B cell (primary cell): Measurements from ENCODE around the gene ASCL2. TPM values are rescaled to one million over a fixed set of nuclear protein-coding genes. Genes with fewer than 3 reads are reported as not detected.

Experiments used
- ATAC-seq: fragments of 200-7000 bp; cut with Tn5 transposase; one replicate; pipeline ENCODE4 v1.10.0; 2021; ENCODE audit warnings: low read depth, mild to moderate bottlenecking, moderate number of reproducible peaks, moderate library complexity
- CTCF ChIA-PET: fragments of 350-600 bp; sonication (Branson Sonifier 250); formaldehyde crosslinking; loops from one replicate; lab custom pipeline; 2021; ENCODE audit warnings: antibody characterized with exemption, inconsistent platforms; lab: Charles Lee
- POLR2A ChIA-PET: fragments of 350-600 bp; sonication (Branson Sonifier 250); formaldehyde crosslinking; loops from one replicate; lab custom pipeline; 2021; ENCODE audit warnings: antibody characterized with exemption; lab: Charles Lee
- DNase-seq: peaks from one replicate; pipeline ENCODE4 v3.0.0; 2013
- H2AFZ ChIP-seq: 2 replicates; pipeline ENCODE4 v1.6.1; 2012; ENCODE audit warnings: mild to moderate bottlenecking, low read depth, low read length; ENCODE audit not compliant: insufficient read depth, poor library complexity, severe bottlenecking
- H3K27ac ChIP-seq, 2 donors: 1 replicate in 1 of 2; 2 replicates in 1 of 2; pipeline ENCODE4 v1.5.1; 2012 to 2013; ENCODE audit warnings: low read length in 2 of 2, mild to moderate bottlenecking in 2 of 2, moderate library complexity in 1 of 2
- H3K27me3 ChIP-seq, 4 experiments: fragments of 200-600 bp in 1 of 4; sonication (generic) in 1 of 4; replicated peaks in 1 of 4; 1 replicate in 2 of 4; 2 replicates in 2 of 4; pipeline versions ENCODE4 v1.6.1 to v1.7.0; 2013 to 2016; ENCODE audit warnings: low read length in 3 of 4, mild to moderate bottlenecking in 2 of 4, mixed read lengths in 1 of 4, moderate library complexity in 1 of 4; ENCODE audit not compliant: insufficient read depth in 4 of 4, control insufficient read depth in 3 of 4; ENCODE audit errors: control extremely low read depth in 1 of 4
- H3K36me3 ChIP-seq, 2 experiments: replicated peaks in 1 of 2; 1 replicate in 1 of 2; 2 replicates in 1 of 2; pipeline versions ENCODE4 v1.6.1 to v1.7.1; 2013; ENCODE audit warnings: low read length in 1 of 2; ENCODE audit not compliant: insufficient read depth in 2 of 2, control insufficient read depth in 1 of 2; ENCODE audit errors: control extremely low read depth in 1 of 2, extremely low read depth in 1 of 2
- H3K4me1 ChIP-seq, 2 donors: fragments of 200-600 bp in 1 of 2; sonication (generic) in 1 of 2; 1 replicate in 1 of 2; 2 replicates in 1 of 2; pipeline versions ENCODE4 v1.5.1 to v1.6.1; 2013 to 2017; ENCODE audit warnings: low read length in 2 of 2; ENCODE audit not compliant: control insufficient read depth in 2 of 2, insufficient read depth in 2 of 2
- H3K4me2 ChIP-seq: replicated peaks from 2 replicates; pipeline ENCODE3; 2012; ENCODE audit warnings: mild to moderate bottlenecking, low read depth, low read length; ENCODE audit not compliant: poor library complexity, severe bottlenecking
- H3K4me3 ChIP-seq, 5 experiments: fragments of 200-600 bp in 1 of 5; sonication (generic) in 1 of 5; 1 replicate in 3 of 5; 2 replicates in 2 of 5; pipeline versions ENCODE4 v1.5.1 to v1.7.0; 2011 to 2016; ENCODE audit warnings: low read length in 4 of 5, mild to moderate bottlenecking in 4 of 5, low read depth in 2 of 5, control low read depth in 1 of 5, moderate library complexity in 1 of 5; ENCODE audit not compliant: insufficient read depth in 1 of 5; ENCODE audit errors: control extremely low read depth in 1 of 5, extremely low read depth in 1 of 5
- H3K79me2 ChIP-seq: fragments of 200-600 bp; sonication (generic); one replicate; pipeline ENCODE4 v1.6.0; 2016; ENCODE audit warnings: low read length; ENCODE audit not compliant: control insufficient read depth, insufficient read depth
- H3K9ac ChIP-seq: fragments of 200-600 bp; sonication (generic); 2 replicates; pipeline ENCODE4 v1.6.1; 2017; ENCODE audit warnings: mild to moderate bottlenecking, low read length, moderate library complexity
- H3K9me3 ChIP-seq, 3 donors: one replicate each; pipeline versions ENCODE4 v1.6.1 to v1.7.1; 2013; ENCODE audit warnings: low read length in 2 of 3; ENCODE audit not compliant: control insufficient read depth in 2 of 3, insufficient read depth in 1 of 3; ENCODE audit errors: control extremely low read depth in 1 of 3
- H4K20me1 ChIP-seq: 2 replicates; pipeline ENCODE4 v1.6.0; 2012; ENCODE audit warnings: mild to moderate bottlenecking, low read length; ENCODE audit not compliant: insufficient read depth, control insufficient read depth, poor library complexity, severe bottlenecking
- H3K27ac Mint-ChIP-seq: one replicate; pipeline ENCODE4 v1.8.0; 2021; ENCODE audit warnings: mixed read lengths
- H3K27me3 Mint-ChIP-seq: one replicate; pipeline ENCODE4 v1.8.0; 2021; ENCODE audit warnings: mixed read lengths
- H3K4me1 Mint-ChIP-seq: one replicate; pipeline ENCODE4 v1.8.0; 2021; ENCODE audit warnings: mixed read lengths
- H3K4me3 Mint-ChIP-seq: one replicate; pipeline ENCODE4 v1.8.0; 2021; ENCODE audit warnings: mixed read lengths
- H3K9me3 Mint-ChIP-seq: one replicate; pipeline ENCODE4 v1.8.0; 2022; ENCODE audit warnings: mixed read lengths; ENCODE audit not compliant: insufficient read depth
- EZH2 ChIP-seq: IDR thresholded peaks from 2 replicates; pipeline ENCODE4 v1.6.1; 2012; ENCODE audit warnings: borderline replicate concordance, low read depth, mild to moderate bottlenecking, moderate library complexity, low read length; ENCODE audit not compliant: insufficient read depth, poor library complexity, severe bottlenecking
- WGBS: methylation state at CpG from one replicate; pipeline ENCODE4 v1.1.5; 2013; ENCODE audit warnings: missing lambda C conversion rate; ENCODE audit not compliant: insufficient coverage; 5-methylcytosine and 5-hydroxymethylcytosine counted together
- intact Hi-C: fragments of 100-400 bp; cut with micrococcal nuclease; formaldehyde crosslinking; loops from one replicate; pipeline ENCODE4 v1.10.0; 2022
- polyA plus RNA-seq: library from polyadenylated mRNA; depleted of rRNA; stranded (reverse); fragments of >200 nt; gene quantifications from 2 replicates; pipeline ENCODE4 v1.2.3, GENCODE V29; 2012
- total RNA-seq, 2 donors: library from RNA; stranded (reverse); fragments of 120-200 nt in 1 of 2; gene quantifications; 1 replicate in 1 of 2; 2 replicates in 1 of 2; pipeline versions ENCODE4 v1.2.3 to v1.2.4, GENCODE V29; 2013 to 2022
- TF ChIP-seq, protein P1 (sequence below): fragments of 200-600 bp; IDR thresholded peaks from one replicate; pipeline ENCODE4 v1.8.0; 2022; ENCODE audit warnings: antibody characterized with exemption, mild to moderate bottlenecking

ASCL2 gene
- total and polyA plus RNA-seq, 2 donors (not counting 1 experiment from before 2014, with no cell fraction given), result 2.1 to 2.2 TPM

- no peaks in the 10 kb centered on the region for H3K79me2 ChIP-seq
- TF ChIP-seq EZH2, result no peak
- TF ChIP-seq, protein P1, sequence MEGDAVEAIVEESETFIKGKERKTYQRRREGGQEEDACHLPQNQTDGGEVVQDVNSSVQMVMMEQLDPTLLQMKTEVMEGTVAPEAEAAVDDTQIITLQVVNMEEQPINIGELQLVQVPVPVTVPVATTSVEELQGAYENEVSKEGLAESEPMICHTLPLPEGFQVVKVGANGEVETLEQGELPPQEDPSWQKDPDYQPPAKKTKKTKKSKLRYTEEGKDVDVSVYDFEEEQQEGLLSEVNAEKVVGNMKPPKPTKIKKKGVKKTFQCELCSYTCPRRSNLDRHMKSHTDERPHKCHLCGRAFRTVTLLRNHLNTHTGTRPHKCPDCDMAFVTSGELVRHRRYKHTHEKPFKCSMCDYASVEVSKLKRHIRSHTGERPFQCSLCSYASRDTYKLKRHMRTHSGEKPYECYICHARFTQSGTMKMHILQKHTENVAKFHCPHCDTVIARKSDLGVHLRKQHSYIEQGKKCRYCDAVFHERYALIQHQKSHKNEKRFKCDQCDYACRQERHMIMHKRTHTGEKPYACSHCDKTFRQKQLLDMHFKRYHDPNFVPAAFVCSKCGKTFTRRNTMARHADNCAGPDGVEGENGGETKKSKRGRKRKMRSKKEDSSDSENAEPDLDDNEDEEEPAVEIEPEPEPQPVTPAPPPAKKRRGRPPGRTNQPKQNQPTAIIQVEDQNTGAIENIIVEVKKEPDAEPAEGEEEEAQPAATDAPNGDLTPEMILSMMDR, result no peak
- no peaks in the 10 kb centered on the region for H3K36me3 ChIP-seq
- no peaks in the 10 kb centered on the region for H3K9me3 Mint-ChIP-seq
- H3K4me3 ChIP-seq, result no peak overlapping the region
- intact Hi-C loops, result no loop called here
- H3K4me2 ChIP-seq, result no peak overlapping the region
- CTCF ChIA-PET, result no interaction called here
- ATAC-seq, result no peak
- peaks cover 0 to 9% (median 0%) of the 10 kb centered on the region in 3 donors for H3K9me3 ChIP-seq
- H4K20me1 ChIP-seq, result no peaks in the 10 kb centered on the region
- POLR2A ChIA-PET, result no interaction called here
- peaks cover 22 to 28% of the 10 kb centered on the region in 2 donors for H3K4me1 ChIP-seq
- H3K27me3 Mint-ChIP-seq, result no peaks in the 10 kb centered on the region
- no peak overlapping the region for H3K27ac ChIP-seq
- H2AFZ ChIP-seq, result no peak overlapping the region
- H3K27ac Mint-ChIP-seq, result no peak overlapping the region
- no peak overlapping the region for H3K9ac ChIP-seq
- H3K27me3 ChIP-seq, result no peaks in the 10 kb centered on the region
- H3K4me1 Mint-ChIP-seq, result peaks cover 26% of the 10 kb centered on the region
- WGBS, result 95% methylated on average over 7 of the region's 10 CpGs
- no peak for DNase-seq
- H3K4me3 Mint-ChIP-seq, result no peak overlapping the region
Observed at GRCh38 chr11:2263071-2263565, 7.3 kb downstream of the ASCL2 start.

DNA sequence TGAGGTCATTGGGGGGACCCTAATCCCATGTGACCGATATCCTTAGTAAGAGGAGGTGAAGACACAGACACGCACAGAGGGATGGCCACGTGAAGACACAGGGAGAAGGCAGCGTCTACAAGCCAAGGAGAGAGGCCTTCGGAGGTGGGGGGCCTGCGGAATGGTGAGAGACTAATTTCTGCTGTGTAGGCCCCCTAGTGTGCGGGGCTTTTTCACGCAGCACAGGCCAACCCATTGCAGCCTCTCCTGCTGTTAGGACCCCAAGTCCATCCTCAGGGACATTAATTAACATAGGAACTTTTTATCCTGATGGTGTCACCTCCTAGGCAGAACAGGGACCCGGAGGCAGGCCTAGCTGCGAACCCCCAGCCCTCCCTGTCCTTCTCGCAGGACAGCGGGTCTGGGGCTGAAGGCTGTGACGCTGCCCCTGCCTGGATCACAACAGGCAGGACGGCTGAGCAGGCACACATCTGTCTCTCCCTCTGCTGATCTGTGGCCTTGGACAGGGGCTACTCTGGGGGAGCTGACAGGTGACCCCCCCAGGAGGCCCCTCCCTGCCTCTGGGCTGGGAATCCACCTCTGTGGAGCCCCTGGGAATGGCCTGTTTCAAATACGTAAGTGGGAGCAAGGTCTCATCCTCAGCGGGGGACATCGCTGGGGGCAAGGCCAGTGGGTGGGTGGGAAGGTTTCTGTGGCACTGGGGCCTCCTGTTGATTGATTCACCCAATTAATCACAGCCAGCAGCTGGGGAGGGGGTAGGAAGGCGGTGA, 7.9 kb downstream of the ASCL2 start:
- H3K4me2 ChIP-seq, result no peak overlapping the region
- no peak overlapping the region for H3K9ac ChIP-seq
- Mint-ChIP-seq H3K4me1 (peaks cover 22% of the 10 kb centered on the region), H3K9me3 (no peaks in the 10 kb centered on the region), H3K4me3 (no peak overlapping the region), H3K27ac (no peak overlapping the region), H3K27me3 (no peaks in the 10 kb centered on the region)
- H3K4me3 ChIP-seq, result no peak overlapping the region
- peaks cover 0 to 8% (median 0%) of the 10 kb centered on the region in 3 donors for H3K9me3 ChIP-seq
- H4K20me1 ChIP-seq, result no peaks in the 10 kb centered on the region
- ChIA-PET CTCF (no interaction called here), POLR2A (no interaction called here)
- ATAC-seq (no peak), DNase-seq (no peak)
- no peaks in the 10 kb centered on the region for H3K36me3 ChIP-seq
- H2AFZ ChIP-seq, result no peak overlapping the region
- intact Hi-C loops, result no loop called here
- 96% methylated on average over 12 of the region's 18 CpGs for WGBS
- TF ChIP-seq, protein P1, result no peak
- no peak for TF ChIP-seq EZH2
- H3K27ac ChIP-seq, result no peak overlapping the region
- peaks cover 22 to 24% of the 10 kb centered on the region in 2 donors for H3K4me1 ChIP-seq
- no peaks in the 10 kb centered on the region for H3K79me2 ChIP-seq
- no peaks in the 10 kb centered on the region for H3K27me3 ChIP-seq
